Measurements from ENCODE around the gene KLHDC3. TPM values are rescaled to one million over a fixed set of nuclear protein-coding genes. Genes with fewer than 3 reads are reported as not detected.

KLHDC3 gene
- total and polyA plus RNA-seq, 9 of the 15 experiments (the other 6 are each of a cell fraction or from before 2014, with no cell fraction given), result 4.5 to 171 (median 107) TPM

DNA sequence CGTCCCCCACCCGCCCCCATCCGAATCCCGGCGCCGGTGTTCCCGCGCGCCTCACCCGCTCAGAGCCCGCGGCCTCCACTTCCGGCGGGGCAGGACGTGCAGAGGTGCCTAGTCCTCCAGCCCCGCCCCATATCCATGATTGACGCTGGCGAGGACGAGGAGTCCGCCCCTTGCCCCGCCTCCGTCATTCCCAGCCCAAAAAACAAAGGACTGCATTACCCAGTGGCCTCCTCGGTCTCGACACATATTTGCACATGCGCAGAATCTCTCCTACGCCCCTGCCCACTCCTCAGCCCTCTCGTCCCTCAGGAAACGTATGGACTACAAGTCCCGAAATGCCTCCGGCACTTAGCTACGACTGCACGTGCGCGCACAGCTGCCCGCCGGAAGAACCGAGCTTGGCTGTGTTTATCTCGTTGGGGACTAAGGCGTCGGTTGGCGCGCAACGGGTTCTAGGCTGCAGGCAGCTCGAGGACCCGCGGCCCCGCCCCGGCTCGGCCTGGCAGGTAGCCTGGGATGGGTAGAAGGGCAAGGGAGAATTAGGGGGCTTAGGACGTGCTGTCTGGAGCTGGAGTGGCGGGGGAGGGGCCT is at the start of gene KLHDC3, which contains the start of gene MEA1 (continued):
- TF ChIP-seq, protein P1, sequence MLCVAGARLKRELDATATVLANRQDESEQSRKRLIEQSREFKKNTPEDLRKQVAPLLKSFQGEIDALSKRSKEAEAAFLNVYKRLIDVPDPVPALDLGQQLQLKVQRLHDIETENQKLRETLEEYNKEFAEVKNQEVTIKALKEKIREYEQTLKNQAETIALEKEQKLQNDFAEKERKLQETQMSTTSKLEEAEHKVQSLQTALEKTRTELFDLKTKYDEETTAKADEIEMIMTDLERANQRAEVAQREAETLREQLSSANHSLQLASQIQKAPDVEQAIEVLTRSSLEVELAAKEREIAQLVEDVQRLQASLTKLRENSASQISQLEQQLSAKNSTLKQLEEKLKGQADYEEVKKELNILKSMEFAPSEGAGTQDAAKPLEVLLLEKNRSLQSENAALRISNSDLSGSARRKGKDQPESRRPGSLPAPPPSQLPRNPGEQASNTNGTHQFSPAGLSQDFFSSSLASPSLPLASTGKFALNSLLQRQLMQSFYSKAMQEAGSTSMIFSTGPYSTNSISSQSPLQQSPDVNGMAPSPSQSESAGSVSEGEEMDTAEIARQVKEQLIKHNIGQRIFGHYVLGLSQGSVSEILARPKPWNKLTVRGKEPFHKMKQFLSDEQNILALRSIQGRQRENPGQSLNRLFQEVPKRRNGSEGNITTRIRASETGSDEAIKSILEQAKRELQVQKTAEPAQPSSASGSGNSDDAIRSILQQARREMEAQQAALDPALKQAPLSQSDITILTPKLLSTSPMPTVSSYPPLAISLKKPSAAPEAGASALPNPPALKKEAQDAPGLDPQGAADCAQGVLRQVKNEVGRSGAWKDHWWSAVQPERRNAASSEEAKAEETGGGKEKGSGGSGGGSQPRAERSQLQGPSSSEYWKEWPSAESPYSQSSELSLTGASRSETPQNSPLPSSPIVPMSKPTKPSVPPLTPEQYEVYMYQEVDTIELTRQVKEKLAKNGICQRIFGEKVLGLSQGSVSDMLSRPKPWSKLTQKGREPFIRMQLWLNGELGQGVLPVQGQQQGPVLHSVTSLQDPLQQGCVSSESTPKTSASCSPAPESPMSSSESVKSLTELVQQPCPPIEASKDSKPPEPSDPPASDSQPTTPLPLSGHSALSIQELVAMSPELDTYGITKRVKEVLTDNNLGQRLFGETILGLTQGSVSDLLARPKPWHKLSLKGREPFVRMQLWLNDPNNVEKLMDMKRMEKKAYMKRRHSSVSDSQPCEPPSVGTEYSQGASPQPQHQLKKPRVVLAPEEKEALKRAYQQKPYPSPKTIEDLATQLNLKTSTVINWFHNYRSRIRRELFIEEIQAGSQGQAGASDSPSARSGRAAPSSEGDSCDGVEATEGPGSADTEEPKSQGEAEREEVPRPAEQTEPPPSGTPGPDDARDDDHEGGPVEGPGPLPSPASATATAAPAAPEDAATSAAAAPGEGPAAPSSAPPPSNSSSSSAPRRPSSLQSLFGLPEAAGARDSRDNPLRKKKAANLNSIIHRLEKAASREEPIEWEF (CRISPR knock-in tag; IDR thresholded peaks at IDR 0.05), result no peak
- TF ChIP-seq RFX7 (CRISPR knock-in tag; IDR thresholded peaks at IDR 0.05) (no peak), POLR2H (tag; IDR thresholded peaks at IDR 0.05; ENCODE audit: low read depth) (peak; percentile 88), ESRRB (CRISPR knock-in tag; IDR thresholded peaks at IDR 0.05; ENCODE audit: borderline replicate concordance) (no peak), MTF1 (CRISPR knock-in tag; IDR thresholded peaks at IDR 0.05; ENCODE audit: borderline replicate concordance) (no peak), MAZ (CRISPR knock-in tag; conservative IDR thresholded peaks at IDR 0.05 in 1 of 2, IDR thresholded peaks at IDR 0.05 in 1 of 2) (peak; percentile 74 to 75; a peak in 2 of 4 replicates), HDAC1 (IDR thresholded peaks at IDR 0.05) (peak in 1 of 2 experiments; percentile 98; a peak in 2 of 4 replicates), DACH1 (IDR thresholded peaks at IDR 0.05; ENCODE audit: partially characterized antibody) (peak; percentile 75), L3MBTL2 (IDR thresholded peaks at IDR 0.05) (peak; percentile 74), ZBTB8A (IDR thresholded peaks at IDR 0.05; ENCODE audit: partially characterized antibody) (no peak)
- TF ChIP-seq, protein P2, sequence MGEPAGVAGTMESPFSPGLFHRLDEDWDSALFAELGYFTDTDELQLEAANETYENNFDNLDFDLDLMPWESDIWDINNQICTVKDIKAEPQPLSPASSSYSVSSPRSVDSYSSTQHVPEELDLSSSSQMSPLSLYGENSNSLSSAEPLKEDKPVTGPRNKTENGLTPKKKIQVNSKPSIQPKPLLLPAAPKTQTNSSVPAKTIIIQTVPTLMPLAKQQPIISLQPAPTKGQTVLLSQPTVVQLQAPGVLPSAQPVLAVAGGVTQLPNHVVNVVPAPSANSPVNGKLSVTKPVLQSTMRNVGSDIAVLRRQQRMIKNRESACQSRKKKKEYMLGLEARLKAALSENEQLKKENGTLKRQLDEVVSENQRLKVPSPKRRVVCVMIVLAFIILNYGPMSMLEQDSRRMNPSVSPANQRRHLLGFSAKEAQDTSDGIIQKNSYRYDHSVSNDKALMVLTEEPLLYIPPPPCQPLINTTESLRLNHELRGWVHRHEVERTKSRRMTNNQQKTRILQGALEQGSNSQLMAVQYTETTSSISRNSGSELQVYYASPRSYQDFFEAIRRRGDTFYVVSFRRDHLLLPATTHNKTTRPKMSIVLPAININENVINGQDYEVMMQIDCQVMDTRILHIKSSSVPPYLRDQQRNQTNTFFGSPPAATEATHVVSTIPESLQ (CRISPR knock-in tag; IDR thresholded peaks at IDR 0.05), result peak; percentile 6; the same call in 1 of the 2 replicates
